Left cardiac atrium (tissue), 4 donors: Measurements from ENCODE around the gene MRPL52. TPM values are rescaled to one million over a fixed set of nuclear protein-coding genes. Genes with fewer than 3 reads are reported as not detected.

Source experiments
- ATAC-seq, 2 donors: fragments of 200-7000 bp; cut with Tn5 transposase; one replicate each; pipeline ENCODE4 v1.9.1; 2020; ENCODE audit warnings: mild to moderate bottlenecking in 2 of 2, moderate library complexity in 2 of 2
- DNase-seq: peaks from one replicate; pipeline ENCODE4 v3.0.0-alpha.2; 2020
- intact Hi-C, 2 donors: fragments of 100-400 bp; cut with DNase I; formaldehyde crosslinking; loops; one replicate each; pipeline versions ENCODE4 v1.14.1 to v1.15.1; 2022 to 2023
- total RNA-seq, 2 donors: library from RNA; stranded (reverse); fragmentation: NEBNext Ultra II Directional; extraction: Animal tissue kit (Norgen Biotek cat#: 25700); gene quantifications; one replicate each; pipeline ENCODE4 v1.2.1, GENCODE V29; 2021
- donor health status: DM: no; HTN: yes; CAD: no.
- donor health status: DM: no; HTN: yes; CAD: no; lungs with severe emphysema.
- donor health status: DM: yes; HTN: yes; CAD: no.
- donor health status: Dilated cardiomyopathy.

Gene MRPL52
- total RNA-seq, 2 donors from 2014 or later = 79.4 to 95.7 TPM

DNA sequence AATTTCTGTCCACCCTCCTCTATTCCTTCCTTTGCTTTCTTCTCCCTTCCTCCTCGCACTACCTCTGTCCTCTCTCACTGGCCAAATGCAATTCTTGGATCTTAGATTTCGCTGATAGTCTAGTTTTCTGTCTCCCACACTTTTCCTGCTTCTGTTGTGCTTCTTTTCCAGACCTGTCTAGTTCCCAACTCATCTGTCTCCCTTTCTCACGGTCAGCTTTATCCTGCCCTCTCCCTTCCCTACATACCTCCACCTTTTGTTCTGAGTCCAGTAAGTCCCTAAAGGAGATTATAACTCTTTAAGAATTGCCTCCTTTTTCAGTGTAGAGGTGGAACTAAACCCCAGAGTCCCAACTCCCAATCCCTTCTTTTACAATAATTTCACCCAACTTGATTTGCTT, 5.8 kb downstream of the MRPL52 start:
- no peak for ATAC-seq
- intact Hi-C loops = no loop called here
- no peak for DNase-seq

DNA sequence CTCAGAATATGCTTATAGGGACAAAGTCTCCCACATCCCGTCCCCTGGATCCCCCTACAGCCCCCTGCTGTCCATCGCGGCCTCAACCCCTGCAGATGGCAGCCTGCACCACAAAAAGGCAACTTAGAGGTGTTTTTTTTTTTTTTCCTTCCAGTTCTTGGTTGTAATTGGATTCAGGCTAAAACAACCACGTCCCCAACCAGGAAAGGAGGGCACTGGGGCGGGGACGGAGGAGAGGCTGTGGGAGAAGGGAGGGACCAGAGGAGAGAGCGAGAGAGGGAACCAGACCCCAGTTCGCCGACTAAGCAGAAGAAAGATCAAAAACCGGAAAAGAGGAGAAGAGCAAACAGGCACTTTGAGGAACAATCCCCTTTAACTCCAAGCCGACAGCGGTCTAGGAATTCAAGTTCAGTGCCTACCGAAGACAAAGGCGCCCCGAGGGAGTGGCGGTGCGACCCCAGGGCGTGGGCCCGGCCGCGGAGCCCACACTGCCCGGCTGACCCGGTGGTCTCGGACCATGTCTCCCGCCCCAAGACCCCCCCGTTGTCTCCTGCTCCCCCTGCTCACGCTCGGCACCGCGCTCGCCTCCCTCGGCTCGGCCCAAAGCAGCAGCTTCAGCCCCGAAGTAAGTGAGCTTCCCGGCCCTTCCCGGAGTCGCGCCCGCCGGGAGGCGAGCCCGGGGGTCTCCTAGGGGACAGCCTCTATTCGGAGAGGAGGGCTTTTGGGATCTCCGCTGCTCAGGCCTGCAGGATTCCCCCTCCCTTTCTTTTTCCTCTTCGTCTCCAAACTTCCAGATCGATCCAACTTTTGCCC, 6.8 kb downstream of the MRPL52 start, which contains the start of gene MMP14:
MMP14 (plus strand) TSS at position 285 of the 813 bp plus-strand sequence; CDS start at position 518, 233 bp downstream.
- ATAC-seq (peak; percentile 84 to 85), DNase-seq (peak; percentile 79)
- intact Hi-C loops = no loop called here

DNA sequence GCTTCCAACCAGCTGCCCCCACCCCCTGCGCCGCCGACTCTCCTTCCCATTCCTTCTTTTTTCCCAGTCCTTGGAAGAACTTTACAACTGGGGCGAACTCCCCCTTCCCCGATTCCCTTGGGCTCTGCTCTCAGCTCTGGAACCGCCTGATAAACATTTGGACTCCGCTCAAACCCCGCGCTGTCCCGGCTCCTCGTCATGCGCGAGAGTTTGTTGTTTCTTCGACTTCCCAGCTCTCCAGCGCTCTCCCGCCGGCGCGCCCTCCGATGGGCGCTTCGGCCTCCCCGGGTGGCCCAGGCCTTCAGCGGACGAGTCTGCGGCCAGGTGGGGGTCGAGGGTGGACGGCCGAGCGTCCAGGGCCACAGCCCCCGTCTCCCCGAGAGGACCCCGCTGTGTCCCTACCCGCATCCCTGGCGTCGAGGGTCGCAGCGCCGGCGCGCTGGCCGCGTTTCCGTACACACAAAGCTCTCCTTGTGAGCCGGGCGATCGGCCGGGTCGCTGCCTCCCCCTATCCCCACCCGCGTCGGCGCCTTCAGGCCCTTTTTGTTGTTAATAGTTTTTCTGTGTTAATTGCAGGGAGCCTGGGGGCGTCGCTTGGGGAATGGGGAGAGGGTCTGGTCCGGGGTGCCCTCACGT, 7.5 kb downstream of the MRPL52 start:
- peak; percentile 71 for DNase-seq
- ATAC-seq = peak; percentile 80 to 82
- intact Hi-C loops = no loop called here

DNA sequence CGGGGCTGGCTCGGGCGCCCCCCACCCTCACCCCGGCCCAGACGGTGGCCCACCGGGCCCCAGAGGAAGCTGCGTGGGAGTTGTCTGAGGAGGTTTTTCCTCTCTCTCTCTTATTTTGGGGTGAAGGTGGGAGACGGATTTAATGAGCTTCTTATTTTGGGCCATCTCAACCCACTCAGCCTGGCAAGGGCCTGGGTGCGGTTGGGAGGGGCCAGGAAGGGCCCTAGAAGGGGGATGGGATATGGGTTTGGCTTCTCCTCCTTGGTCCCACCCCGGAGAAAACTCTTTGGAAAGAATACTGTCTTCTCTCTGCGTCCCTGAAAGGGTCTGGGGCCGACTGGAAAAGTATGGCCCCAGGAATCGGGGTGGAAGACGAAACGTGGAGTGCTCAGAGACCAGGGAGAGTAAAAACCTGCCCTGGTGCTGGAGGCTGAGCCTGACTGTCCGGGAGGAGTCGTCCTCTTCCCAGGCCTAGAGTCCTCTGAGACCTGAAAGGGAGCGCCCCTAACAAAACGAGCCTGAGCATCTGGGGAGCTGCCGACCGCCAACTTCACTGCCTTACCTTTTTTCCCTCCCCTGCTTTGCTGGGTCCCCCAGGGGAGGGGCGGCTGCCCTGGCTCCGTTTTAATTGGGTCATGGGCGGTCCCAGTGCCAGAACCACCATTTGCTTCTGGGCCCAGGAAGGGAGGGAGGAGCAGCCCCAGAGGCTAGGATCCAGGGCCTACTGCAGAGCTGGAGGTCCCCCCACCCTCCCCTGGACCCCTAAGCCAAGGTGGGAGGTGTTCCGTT, 8.3 kb downstream of the MRPL52 start:
- intact Hi-C loops = no loop called here
- DNase-seq = peak; percentile 66
- ATAC-seq = peak; percentile 46 to 51

DNA sequence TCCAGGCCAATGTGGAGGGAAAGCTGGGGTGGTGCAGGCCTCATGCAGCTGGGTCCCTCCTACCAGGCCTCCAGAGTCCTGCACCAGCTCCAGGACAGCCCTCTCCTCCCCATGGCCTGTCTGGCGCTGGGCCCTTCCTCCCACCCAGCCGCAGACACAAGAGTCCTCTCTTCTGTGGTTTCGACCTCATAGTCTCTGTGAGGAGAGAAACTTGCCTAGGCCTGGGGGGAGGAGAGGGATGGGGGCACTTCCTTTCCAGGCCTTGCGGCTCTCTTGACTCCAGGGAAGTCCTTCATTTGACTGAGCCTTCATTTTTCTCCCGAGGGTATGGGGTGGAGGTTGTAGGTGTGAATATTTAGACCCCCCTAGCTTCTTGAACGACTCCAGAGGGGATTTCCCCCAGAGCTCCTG, 8.9 kb downstream of the MRPL52 start:
- peak; percentile 10 to 30 for ATAC-seq
- no peak for DNase-seq

DNA sequence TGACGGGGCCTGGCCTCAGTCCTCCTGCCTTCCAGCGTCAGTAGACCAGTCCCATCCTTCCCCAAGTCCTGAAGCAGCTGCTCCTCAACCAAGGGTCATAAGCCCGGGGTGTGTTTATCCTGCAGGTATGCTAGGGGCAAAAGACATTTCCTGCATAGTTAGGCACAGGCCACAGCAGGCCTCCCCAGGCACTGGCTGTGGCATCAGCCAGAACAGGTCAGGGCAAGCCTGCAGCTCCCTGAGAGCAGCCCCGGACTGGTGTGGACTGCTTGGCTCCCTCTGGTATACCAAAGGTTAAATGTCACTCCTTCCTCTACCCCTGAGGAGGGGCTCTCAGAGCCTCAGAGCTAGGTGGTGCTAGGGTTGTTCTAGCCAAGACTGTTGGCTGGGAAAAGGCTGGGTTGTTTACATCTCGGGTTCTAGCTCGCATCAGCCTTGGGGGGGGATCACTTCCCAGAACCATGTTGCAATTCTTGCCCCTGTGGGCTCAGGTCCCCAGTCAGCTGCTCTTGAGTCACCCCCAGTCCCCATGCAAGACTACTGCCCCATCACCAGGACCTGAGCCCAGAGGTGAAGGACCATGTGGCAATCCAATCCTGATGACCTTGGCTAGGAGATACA, 9.6 kb downstream of the MRPL52 start:
- no peak for ATAC-seq
- DNase-seq = no peak
- intact Hi-C loops = no loop called here

More for the DNA sequence above, 8.9 kb downstream of the MRPL52 start:
- intact Hi-C loops = no loop called here

DNA sequence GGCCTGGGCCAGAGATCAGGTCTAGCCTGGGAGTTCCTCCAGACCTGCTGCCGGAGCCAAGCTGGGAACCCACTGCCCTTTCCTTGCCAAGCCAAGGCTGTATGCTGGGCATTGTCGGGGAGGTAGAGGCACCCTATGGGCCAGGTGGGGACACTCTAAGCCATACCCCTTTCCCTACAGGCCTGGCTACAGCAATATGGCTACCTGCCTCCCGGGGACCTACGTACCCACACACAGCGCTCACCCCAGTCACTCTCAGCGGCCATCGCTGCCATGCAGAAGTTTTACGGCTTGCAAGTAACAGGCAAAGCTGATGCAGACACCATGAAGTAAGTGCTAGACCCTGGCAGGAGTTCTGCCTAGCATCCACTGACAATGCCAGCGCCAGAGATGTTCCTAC, 11.6 kb downstream of the MRPL52 start:
- intact Hi-C loops = no loop called here
- ATAC-seq = no peak
- DNase-seq = no peak

DNA sequence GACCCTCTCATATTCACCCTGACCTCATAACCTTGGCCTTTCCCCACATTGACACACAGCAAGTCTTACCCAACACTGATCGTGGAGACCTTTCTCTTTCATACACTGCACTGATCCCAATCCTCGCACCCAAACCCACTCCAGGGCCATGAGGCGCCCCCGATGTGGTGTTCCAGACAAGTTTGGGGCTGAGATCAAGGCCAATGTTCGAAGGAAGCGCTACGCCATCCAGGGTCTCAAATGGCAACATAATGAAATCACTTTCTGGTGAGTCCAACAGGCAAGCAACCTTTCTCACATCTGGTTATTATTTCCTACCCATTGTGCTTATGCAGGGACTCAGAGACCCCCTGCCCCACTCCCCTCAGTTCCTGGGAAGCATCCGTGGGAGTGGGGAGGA, 12.1 kb downstream of the MRPL52 start:
- no peak for ATAC-seq
- intact Hi-C loops = no loop called here
- DNase-seq = no peak

DNA sequence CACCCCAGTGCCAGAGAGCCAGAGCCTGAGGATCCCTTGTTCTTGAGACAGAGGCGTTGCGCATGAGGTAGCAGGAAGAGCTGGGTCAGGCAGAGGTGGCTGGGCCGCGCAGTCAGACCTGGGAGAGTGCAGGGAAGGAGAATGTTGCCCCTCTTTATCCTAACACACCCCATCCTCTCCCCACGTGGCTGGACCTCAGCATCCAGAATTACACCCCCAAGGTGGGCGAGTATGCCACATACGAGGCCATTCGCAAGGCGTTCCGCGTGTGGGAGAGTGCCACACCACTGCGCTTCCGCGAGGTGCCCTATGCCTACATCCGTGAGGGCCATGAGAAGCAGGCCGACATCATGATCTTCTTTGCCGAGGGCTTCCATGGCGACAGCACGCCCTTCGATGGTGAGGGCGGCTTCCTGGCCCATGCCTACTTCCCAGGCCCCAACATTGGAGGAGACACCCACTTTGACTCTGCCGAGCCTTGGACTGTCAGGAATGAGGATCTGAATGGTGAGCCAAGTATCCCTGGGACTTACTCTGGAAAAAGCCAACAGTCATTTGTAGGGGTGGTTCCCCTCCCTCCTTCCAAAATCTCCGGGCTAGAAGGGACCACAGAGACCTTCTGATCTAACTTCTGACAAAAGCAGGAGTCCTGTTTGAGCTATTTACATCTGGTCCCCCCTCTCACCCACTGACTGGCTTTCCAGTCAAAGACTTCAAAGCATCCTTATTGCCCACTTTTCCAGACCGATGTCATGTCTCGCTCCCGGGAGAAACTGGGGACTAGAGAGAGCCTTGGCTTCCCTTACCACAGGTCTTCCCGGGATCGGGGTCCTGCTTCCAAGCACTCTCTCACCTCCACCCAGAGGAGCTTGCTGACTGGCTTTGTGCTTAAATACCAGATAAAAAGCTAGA, 12.8 kb downstream of the MRPL52 start:
- intact Hi-C loops = no loop called here
- no peak for DNase-seq
- ATAC-seq = no peak

DNA sequence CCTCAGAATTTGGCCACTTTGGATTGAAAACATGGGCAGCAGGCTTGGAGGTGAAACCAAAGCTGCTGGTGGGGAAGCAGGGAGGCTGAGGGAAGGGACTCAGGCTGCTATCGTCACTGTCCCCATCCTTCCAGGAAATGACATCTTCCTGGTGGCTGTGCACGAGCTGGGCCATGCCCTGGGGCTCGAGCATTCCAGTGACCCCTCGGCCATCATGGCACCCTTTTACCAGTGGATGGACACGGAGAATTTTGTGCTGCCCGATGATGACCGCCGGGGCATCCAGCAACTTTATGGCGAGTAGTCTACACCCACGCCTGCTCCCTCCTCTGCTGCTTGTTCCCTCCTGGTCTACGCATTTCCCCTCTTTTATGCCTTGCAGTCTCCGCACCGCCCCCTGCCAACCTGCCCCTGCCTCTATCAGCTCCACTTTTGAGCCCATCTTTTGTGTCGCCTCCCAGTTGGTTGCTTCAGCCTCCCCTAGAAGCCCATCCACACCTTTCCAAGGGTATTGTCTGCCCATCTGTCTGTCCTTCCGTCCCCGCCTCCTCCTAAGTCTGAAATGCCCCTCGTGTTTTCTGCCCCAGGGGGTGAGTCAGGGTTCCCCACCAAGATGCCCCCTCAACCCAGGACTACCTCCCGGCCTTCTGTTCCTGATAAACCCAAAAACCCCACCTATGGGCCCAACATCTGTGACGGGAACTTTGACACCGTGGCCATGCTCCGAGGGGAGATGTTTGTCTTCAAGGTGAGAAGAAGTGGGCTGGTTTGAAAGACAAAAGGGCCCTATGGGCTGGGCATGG, 13.6 kb downstream of the MRPL52 start:
- ATAC-seq (no peak), DNase-seq (no peak)
- intact Hi-C loops = no loop called here

DNA sequence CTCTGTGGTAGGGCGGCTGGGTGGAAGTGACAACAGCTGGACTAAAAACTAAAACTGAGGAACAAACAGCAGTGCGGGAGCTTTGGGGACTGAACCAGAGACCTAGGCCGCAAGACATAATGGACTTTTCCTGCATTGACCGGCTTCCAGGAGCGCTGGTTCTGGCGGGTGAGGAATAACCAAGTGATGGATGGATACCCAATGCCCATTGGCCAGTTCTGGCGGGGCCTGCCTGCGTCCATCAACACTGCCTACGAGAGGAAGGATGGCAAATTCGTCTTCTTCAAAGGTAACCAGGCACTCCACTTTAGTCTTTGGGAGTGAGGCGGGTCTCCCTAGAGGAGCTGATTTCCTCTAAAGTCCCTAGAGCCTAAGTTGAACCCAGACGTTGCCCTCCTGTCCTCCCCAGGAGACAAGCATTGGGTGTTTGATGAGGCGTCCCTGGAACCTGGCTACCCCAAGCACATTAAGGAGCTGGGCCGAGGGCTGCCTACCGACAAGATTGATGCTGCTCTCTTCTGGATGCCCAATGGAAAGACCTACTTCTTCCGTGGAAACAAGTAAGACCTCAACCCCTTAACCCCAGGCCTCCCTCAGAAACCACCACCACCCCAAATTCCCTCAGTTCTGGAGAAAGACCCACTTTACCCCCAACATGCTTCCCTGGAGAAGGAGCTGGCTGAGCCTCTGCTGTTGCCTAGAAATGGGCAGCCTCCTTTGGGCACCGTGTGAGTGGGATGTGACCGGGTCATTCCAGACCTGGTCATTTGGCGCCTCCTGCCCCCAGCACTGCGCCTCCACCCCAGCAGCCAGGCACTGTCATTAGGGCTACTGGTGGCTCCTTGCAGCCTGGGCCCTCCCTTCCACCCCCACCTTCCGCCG, 14.8 kb downstream of the MRPL52 start:
- intact Hi-C loops = no loop called here
- DNase-seq (no peak), ATAC-seq (no peak)

DNA sequence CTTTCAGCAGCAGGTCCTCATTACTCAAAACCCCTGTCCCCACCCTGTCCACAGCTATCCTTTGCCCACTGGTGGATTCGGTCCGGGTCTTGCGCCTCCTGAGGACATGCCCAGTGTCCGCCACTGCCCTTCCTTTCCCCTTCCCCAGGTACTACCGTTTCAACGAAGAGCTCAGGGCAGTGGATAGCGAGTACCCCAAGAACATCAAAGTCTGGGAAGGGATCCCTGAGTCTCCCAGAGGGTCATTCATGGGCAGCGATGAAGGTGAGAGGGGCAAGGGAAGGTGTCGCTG, 15.4 kb downstream of the MRPL52 start:
- no peak for DNase-seq
- intact Hi-C loops = no loop called here
- ATAC-seq = no peak

DNA sequence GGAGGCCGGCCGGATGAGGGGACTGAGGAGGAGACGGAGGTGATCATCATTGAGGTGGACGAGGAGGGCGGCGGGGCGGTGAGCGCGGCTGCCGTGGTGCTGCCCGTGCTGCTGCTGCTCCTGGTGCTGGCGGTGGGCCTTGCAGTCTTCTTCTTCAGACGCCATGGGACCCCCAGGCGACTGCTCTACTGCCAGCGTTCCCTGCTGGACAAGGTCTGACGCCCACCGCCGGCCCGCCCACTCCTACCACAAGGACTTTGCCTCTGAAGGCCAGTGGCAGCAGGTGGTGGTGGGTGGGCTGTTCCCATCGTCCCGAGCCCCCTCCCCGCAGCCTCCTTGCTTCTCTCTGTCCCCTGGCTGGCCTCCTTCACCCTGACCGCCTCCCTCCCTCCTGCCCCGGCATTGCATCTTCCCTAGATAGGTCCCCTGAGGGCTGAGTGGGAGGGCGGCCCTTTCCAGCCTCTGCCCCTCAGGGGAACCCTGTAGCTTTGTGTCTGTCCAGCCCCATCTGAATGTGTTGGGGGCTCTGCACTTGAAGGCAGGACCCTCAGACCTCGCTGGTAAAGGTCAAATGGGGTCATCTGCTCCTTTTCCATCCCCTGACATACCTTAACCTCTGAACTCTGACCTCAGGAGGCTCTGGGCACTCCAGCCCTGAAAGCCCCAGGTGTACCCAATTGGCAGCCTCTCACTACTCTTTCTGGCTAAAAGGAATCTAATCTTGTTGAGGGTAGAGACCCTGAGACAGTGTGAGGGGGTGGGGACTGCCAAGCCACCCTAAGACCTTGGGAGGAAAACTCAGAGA, 16.3 kb downstream of the MRPL52 start:
- no peak for ATAC-seq
- no peak for DNase-seq
- intact Hi-C loops = no loop called here

DNA sequence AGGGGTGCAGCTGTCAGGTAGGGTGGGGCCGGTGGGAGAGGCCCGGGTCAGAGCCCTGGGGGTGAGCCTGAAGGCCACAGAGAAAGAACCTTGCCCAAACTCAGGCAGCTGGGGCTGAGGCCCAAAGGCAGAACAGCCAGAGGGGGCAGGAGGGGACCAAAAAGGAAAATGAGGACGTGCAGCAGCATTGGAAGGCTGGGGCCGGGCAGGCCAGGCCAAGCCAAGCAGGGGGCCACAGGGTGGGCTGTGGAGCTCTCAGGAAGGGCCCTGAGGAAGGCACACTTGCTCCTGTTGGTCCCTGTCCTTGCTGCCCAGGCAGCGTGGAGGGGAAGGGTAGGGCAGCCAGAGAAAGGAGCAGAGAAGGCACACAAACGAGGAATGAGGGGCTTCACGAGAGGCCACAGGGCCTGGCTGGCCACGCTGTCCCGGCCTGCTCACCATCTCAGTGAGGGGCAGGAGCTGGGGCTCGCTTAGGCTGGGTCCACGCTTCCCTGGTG, 17.2 kb downstream of the MRPL52 start:
- ATAC-seq = no peak
- DNase-seq = no peak
- intact Hi-C loops = no loop called here

DNA sequence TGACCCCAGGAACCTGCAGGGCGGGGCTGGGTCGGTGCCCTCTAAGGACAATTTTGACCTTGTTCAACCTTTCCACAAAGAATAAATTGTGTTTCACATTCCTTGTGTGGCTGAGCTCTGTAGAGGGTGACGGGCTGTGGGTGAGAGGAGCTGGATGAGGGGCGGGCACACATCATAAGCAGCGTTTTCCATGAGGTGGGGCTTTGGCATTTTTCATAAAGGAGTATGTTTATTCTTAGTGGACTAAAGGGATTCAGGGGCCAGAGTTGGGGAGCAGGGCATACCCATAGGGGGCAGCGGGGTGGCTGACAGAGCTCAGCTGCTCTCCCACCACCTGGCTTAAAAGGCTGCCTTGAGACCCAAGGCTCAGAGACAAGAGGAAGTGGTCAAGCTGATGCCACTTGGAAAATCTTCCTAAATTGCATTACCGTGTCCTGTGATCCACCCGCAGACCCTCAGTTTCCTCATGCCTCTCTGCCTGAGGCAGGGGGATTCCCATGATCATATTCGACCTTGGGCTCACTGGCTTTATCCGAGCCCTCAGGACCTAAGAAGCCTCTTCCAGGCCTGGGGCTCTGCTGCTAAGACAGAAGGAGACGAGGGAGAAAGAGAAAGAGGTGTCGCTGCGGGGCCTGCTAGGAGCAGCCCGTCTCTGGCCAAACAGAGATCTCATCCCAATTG, 18.1 kb downstream of the MRPL52 start:
- no peak for ATAC-seq

More for the DNA sequence above, 18.1 kb downstream of the MRPL52 start:
- no peak for DNase-seq
- intact Hi-C loops = no loop called here
